IgD-negative memory B cell (primary cell): ENCODE data around the gene CEP135. TPM values are rescaled to one million over a fixed set of nuclear protein-coding genes. Genes with fewer than 3 reads are reported as not detected.
A peak's percentile ranks its signal among the peaks of the same experiment; 100 is the strongest.
"Not testable (repeated sequence)": the region's sequence is repeated elsewhere in the genome, so short reads cannot be mapped to it uniquely, and the experiment has no call there.

Experiments used
- H3K27ac Mint-ChIP-seq, 3 donors: one replicate each; pipeline ENCODE4 v1.8.0; 2020 to 2022; ENCODE audit warnings: mild to moderate bottlenecking in 3 of 3, mixed read lengths in 3 of 3, moderate library complexity in 1 of 3
- H3K27me3 Mint-ChIP-seq: one replicate; pipeline ENCODE4 v1.8.0; 2021; ENCODE audit warnings: mixed read lengths
- H3K36me3 Mint-ChIP-seq: one replicate; pipeline ENCODE4 v1.8.0; 2020; ENCODE audit warnings: mild to moderate bottlenecking, mixed read lengths
- H3K4me1 Mint-ChIP-seq, 3 donors: one replicate each; pipeline ENCODE4 v1.8.0; 2020 to 2022; ENCODE audit warnings: mixed read lengths in 3 of 3, mild to moderate bottlenecking in 1 of 3
- H3K4me3 Mint-ChIP-seq, 4 donors: one replicate each; pipeline ENCODE4 v1.8.0; 2020 to 2022; ENCODE audit warnings: mild to moderate bottlenecking in 4 of 4, mixed read lengths in 4 of 4, moderate library complexity in 3 of 4
- H3K9me3 Mint-ChIP-seq, 3 donors: one replicate each; pipeline ENCODE4 v1.8.0; 2020 to 2021; ENCODE audit warnings: mixed read lengths in 3 of 3, mild to moderate bottlenecking in 1 of 3
- polyA plus RNA-seq: library from polyadenylated mRNA; unstranded; fragments of 300-500 nt; fragmentation: Illumina TruSeq; gene quantifications from one replicate; pipeline ENCODE4 v1.2.3, GENCODE V29; 2021

The CEP135 gene
- polyA plus RNA-seq, 1 donor from 2014 or later, result 12.5 TPM

- Mint-ChIP-seq H3K27me3 (peaks cover 6% of the 10 kb centered on the region), H3K27ac (peak overlapping the region in 1 of 3 donors; percentile 58), H3K36me3 (peaks cover 2% of the 10 kb centered on the region), H3K4me3 (no peak overlapping the region), H3K9me3 (peaks cover 0 to 4% (median 0%) of the 10 kb centered on the region in 3 donors), H3K4me1 (peaks cover 0 to 1% (median 0%) of the 10 kb centered on the region in 3 donors)
These were observed 109.8 kb downstream of the CEP135 start for GRCh38 chr4:56058555-56058954.

GRCh38 chr4:56060036-56060435 lies 111.3 kb downstream of the CEP135 start:
- Mint-ChIP-seq H3K27me3 (peaks cover 5% of the 10 kb centered on the region), H3K4me1 (peaks cover 0 to 1% (median 0%) of the 10 kb centered on the region in 3 donors), H3K36me3 (peaks cover 2% of the 10 kb centered on the region), H3K27ac (no peak overlapping the region), H3K4me3 (no peak overlapping the region), H3K9me3 (peaks cover 0 to 4% (median 0%) of the 10 kb centered on the region in 3 donors)

DNA sequence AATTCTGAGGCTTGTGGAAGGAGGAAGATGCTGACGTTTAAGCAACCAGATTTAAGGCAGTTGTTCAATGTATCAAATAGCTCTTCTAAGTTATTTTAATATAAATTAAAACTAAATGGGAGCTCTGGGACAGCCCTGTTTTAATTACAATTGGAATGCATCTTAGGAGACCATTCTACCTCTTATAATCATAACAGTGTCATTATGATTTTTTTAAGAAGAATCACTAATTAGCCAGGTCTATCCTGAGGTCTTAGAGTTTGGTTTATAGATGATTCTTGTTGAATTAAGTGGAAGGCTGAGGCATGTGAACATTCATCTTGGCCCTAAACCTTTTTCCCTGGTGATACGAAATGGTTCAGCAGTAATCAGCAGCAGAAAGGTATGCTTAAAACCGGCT lies 113.4 kb downstream of the CEP135 start:
- Mint-ChIP-seq H3K9me3 (peaks cover 0 to 5% (median 0%) of the 10 kb centered on the region in 3 donors), H3K36me3 (peaks cover 2% of the 10 kb centered on the region), H3K27me3 (peaks cover 5% of the 10 kb centered on the region), H3K27ac (no peak overlapping the region), H3K4me3 (no peak overlapping the region), H3K4me1 (peaks cover 0 to 1% (median 0%) of the 10 kb centered on the region in 3 donors)

GRCh38 chr4:56062526-56063145 lies 113.9 kb downstream of the CEP135 start:
- Mint-ChIP-seq H3K27ac (no peak overlapping the region), H3K36me3 (peaks cover 2% of the 10 kb centered on the region), H3K4me1 (peaks cover 0 to 1% (median 0%) of the 10 kb centered on the region in 3 donors), H3K9me3 (peaks cover 0 to 5% (median 0%) of the 10 kb centered on the region in 3 donors), H3K4me3 (no peak overlapping the region), H3K27me3 (peaks cover 5% of the 10 kb centered on the region)

GRCh38 chr4:56066493-56066892 lies 117.7 kb downstream of the CEP135 start:
- Mint-ChIP-seq H3K9me3 (peaks cover 0 to 1% (median 0%) of the 10 kb centered on the region in 3 donors), H3K36me3 (peaks cover 2% of the 10 kb centered on the region), H3K4me1 (no peaks in the 10 kb centered on the region)

DNA sequence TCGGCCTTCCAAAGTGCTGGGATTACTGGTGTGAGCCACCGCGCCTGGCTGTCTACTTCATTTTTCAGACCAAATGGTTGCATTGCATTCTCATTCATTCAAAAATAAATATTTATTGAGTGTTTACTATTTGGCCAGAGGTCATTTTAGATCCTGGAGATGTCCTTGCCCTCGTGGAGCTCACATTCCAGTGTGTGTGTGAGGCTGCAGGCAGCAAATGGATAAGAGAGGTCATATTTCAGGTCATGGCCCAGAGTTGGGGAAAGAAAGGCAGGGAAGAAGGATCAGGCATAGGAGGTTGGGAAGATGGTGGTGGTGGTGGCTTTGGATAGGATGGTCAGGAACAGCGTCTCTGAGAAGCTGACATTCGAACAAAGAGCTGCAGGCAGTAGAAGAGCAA lies 119.1 kb downstream of the CEP135 start:
- Mint-ChIP-seq H3K9me3 (peaks cover 0 to 1% (median 0%) of the 10 kb centered on the region in 3 donors), H3K36me3 (no peaks in the 10 kb centered on the region), H3K4me3 (peak overlapping the region in 1 of 4 donors; percentile 28), H3K4me1 (no peaks in the 10 kb centered on the region), H3K27ac (no peak overlapping the region), H3K27me3 (no peaks in the 10 kb centered on the region)

More at GRCh38 chr4:56066493-56066892, 117.7 kb downstream of the CEP135 start:
- no peak overlapping the region for H3K4me3 Mint-ChIP-seq
- no peak overlapping the region for H3K27ac Mint-ChIP-seq
- no peaks in the 10 kb centered on the region for H3K27me3 Mint-ChIP-seq

DNA sequence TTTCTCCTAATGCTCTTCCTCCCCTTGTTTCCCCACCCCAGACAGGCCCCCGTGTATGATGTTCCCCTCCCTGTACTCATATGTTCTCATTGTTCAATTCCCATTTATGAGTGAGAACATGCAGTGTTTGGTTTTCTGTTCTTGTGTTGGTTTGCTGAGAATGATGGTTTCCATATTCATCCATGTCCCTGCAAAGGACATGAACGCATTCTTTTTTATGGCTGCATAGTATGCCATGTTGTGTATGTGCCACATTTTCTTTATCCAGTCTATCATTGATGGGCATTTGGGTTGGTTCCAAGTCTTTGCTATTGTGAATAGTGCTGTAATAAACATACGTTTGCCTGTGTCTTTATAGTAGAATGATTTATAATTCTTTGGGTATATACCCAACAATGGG lies 124.0 kb downstream of the CEP135 start:
- H3K9me3 Mint-ChIP-seq, H3K27me3 Mint-ChIP-seq, H3K4me1 Mint-ChIP-seq: not testable (repeated sequence)

DNA sequence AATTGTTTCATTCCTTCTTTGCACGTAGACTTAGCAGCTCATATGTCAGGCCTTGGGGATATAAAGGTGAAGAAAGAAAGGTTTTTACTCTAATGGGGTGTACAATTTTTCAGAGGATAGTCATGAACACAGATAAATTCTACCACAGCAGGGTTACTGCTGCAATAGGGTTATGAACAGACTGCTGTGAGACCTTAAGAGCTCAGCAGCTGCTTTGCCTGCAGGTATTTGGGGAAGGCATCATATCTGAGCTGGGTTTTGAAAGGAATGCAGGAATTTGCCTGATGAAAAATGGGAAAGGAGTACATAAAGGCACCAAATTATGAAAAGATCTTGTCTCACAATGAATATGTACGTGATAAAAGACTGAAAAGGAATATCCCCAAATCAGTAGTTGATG lies 128.9 kb downstream of the CEP135 start:
- Mint-ChIP-seq H3K4me1 (peaks cover 0 to under 1% (median 0%) of the 10 kb centered on the region in 3 donors), H3K9me3 (peaks cover 3 to 8% (median 5%) of the 10 kb centered on the region in 3 donors), H3K4me3 (no peak overlapping the region), H3K27ac (no peak overlapping the region), H3K36me3 (no peaks in the 10 kb centered on the region), H3K27me3 (no peaks in the 10 kb centered on the region)

More for the DNA sequence above, 124.0 kb downstream of the CEP135 start:
- H3K4me3 Mint-ChIP-seq, H3K27ac Mint-ChIP-seq, H3K36me3 Mint-ChIP-seq: not testable (repeated sequence)

DNA sequence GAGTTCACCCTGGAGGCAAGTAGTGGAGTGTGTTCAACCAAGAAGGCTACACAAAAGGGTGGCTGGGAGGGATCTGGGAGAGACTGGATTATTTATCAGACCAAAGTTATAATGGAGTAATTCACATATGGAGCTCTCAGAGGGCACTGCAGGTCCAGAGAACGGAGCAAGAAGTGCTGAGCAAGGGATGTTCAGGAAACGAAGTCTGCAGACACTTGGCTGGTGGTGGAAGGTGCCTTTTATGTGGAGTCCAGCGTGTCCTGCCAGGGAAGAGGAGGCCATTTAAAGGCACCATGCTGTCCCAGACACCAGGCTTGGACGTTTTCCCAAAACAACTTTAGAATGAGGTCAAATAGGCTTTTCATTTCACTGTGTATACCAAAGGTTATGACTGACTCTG lies 130.1 kb downstream of the CEP135 start:
- H3K27me3 Mint-ChIP-seq, result no peaks in the 10 kb centered on the region
- peaks cover 3 to 8% (median 5%) of the 10 kb centered on the region in 3 donors for H3K9me3 Mint-ChIP-seq
- peak overlapping the region in 1 of 4 donors; percentile 20 for H3K4me3 Mint-ChIP-seq
- no peaks in the 10 kb centered on the region for H3K36me3 Mint-ChIP-seq
- peaks cover 0 to 2% (median 0%) of the 10 kb centered on the region in 3 donors for H3K4me1 Mint-ChIP-seq
- H3K27ac Mint-ChIP-seq, result no peak overlapping the region

- peaks cover 3 to 8% (median 5%) of the 10 kb centered on the region in 3 donors for H3K9me3 Mint-ChIP-seq
- peaks cover 0 to 2% (median 2%) of the 10 kb centered on the region in 3 donors for H3K4me1 Mint-ChIP-seq
- no peaks in the 10 kb centered on the region for H3K27me3 Mint-ChIP-seq
- H3K36me3 Mint-ChIP-seq, result peaks cover 2% of the 10 kb centered on the region
- H3K4me3 Mint-ChIP-seq, result no peak overlapping the region
- H3K27ac Mint-ChIP-seq, result no peak overlapping the region
These were observed 131.6 kb downstream of the CEP135 start for GRCh38 chr4:56080384-56080783.

DNA sequence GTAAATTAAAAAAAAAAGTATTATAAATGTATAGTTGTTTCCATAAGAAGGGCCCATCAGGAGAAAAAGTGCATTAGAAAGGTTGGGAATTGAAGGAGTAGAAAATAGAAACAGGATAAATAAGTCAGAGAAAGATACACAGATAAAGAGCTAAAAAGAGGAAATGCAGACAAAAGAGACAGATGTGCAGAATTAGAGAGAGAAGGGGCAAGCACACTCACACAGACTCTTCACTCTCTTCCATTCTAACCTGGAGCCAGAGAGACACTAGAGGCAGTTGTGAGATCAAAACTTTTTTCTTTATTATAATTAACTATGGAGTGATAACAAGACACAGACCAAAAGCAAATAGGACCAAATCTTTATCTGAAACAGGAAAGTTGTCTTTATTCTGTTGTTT lies 134.1 kb downstream of the CEP135 start:
- H3K27me3 Mint-ChIP-seq, result no peaks in the 10 kb centered on the region
- no peak overlapping the region for H3K4me3 Mint-ChIP-seq
- no peaks in the 10 kb centered on the region for H3K9me3 Mint-ChIP-seq
- H3K4me1 Mint-ChIP-seq, result peaks cover 0 to 5% (median 2%) of the 10 kb centered on the region in 3 donors
- H3K36me3 Mint-ChIP-seq, result peaks cover 2% of the 10 kb centered on the region
- H3K27ac Mint-ChIP-seq, result no peak overlapping the region

Other genes with a start within 250 kb of the CEP135 start
- not detected for gene EXOC1L, start 129.2 kb upstream of the CEP135 start, polyA plus RNA-seq
- gene EXOC1, start 95.3 kb upstream of the CEP135 start, polyA plus RNA-seq, result 13.2 TPM